HAP-1 (cell line): ENCODE measurements around the gene C1orf115.

Source experiments
- DNase-seq, 2 experiments: peaks; one replicate each; pipeline ENCODE4 v3.0.0-alpha.2; 2016 to 2020; ENCODE audit warnings: low spot score in 2 of 2
- H3K27me3 ChIP-seq: fragments of 250-450 bp; sonication (Bioruptor Pico); 2 replicates; pipeline ENCODE4 v1.5.1; 2020; ENCODE audit warnings: low read depth, mild to moderate bottlenecking, moderate library complexity
- H3K36me3 ChIP-seq: fragments of 250-450 bp; sonication (Bioruptor Pico); replicated peaks from 2 replicates; pipeline ENCODE4 v1.5.1; 2020; ENCODE audit warnings: mild to moderate bottlenecking
- H3K4me1 ChIP-seq: fragments of 250-450 bp; sonication (Bioruptor Pico); 2 replicates; pipeline ENCODE4 v1.5.1; 2020; ENCODE audit warnings: mild to moderate bottlenecking
- H3K4me3 ChIP-seq: fragments of 250-450 bp; sonication (Bioruptor Pico); 2 replicates; pipeline ENCODE4 v1.5.1; 2020; ENCODE audit warnings: mild to moderate bottlenecking, moderate library complexity
- H3K9me3 ChIP-seq: fragments of 250-450 bp; sonication (Bioruptor Pico); 2 replicates; pipeline ENCODE4 v1.5.1; 2020; ENCODE audit warnings: mild to moderate bottlenecking, moderate library complexity
- in situ Hi-C: fragments of 300-500 bp; cut with MboI; formaldehyde crosslinking; loops from 3 replicates; pipeline ENCODE4 v1.14.3; 2020; ENCODE audit warnings: low sequenced_read_pairs, inconsistent platforms, mixed read lengths

The C1orf115 gene

DNA sequence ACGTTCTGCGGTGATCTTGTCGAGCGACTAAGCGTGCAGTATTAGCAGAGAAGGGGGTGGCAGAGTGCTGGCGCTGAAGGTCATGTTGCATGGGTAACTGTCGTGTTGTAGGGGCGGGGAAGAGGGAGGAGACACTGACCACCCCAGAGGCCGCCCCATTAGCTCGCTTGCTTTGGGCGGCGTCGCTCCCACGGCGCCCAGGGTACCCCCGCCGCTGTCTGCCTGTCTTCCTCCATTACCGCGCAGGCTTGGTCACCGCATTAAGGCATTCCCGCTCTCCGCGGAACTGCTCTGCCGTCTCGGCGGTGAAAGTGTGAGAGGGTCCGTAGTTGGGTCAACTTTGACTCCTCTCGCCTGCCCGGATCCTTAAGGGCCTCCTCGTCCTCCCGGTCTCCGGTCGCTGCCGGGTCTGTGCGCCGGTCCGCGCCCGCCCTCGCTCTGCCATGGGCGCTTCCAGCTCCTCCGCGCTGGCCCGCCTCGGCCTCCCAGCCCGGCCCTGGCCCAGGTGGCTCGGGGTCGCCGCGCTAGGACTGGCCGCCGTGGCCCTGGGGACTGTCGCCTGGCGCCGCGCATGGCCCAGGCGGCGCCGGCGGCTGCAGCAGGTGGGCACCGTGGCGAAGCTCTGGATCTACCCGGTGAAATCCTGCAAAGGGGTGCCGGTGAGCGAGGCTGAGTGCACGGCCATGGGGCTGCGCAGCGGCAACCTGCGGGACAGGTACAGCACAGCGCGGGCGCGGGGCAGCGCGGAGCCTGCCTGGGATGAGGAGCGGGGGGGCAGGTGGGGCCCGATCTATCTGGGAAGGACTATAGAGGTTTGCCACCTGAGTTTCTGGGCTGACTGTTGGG is 58.1 kb downstream of the C1orf115 start, which contains the start of gene MTARC2:
MTARC2 (plus strand) TSS at position 234 of the 846 bp plus-strand sequence; CDS start at position 444, 210 bp downstream.
- Histone ChIP-seq H3K36me3 (no peaks in the 10 kb centered on the region), H3K4me1 (peaks cover 14% of the 10 kb centered on the region), H3K9me3 (no peaks in the 10 kb centered on the region), H3K4me3 (no peak within 1 kb of the TSS), H3K27me3 (no peaks in the 10 kb centered on the region)
- in situ Hi-C loops = no loop called here
- DNase-seq = no peak
